DND-41 (cell line): Measurements from ENCODE around the gene HSPG2.

Experiments used
- ATAC-seq: fragments of 200-7000 bp; cut with Tn5 transposase; 3 replicates; pipeline ENCODE4 v1.9.1; 2021; ENCODE audit warnings: low read depth; ENCODE audit not compliant: insufficient read depth
- DNase-seq: peaks from one replicate; pipeline ENCODE4 v3.0.0-alpha.2; 2020
- H2AFZ ChIP-seq: 2 replicates; pipeline ENCODE4 v1.6.0; 2012; ENCODE audit warnings: low read depth, low read length
- H3K27ac ChIP-seq: 2 replicates; pipeline ENCODE4 v1.5.1; 2012; ENCODE audit warnings: low read length, inconsistent platforms
- H3K27me3 ChIP-seq: fragments of 200-600 bp; sonication (generic); 2 replicates; pipeline ENCODE4 v1.6.0; 2012; ENCODE audit warnings: low read length, mild to moderate bottlenecking, inconsistent platforms; ENCODE audit not compliant: insufficient read depth, poor library complexity
- H3K36me3 ChIP-seq: 2 replicates; pipeline ENCODE4 v1.5.1; 2012; ENCODE audit warnings: low read length, inconsistent platforms; ENCODE audit not compliant: insufficient read depth
- H3K4me1 ChIP-seq: 2 replicates; pipeline ENCODE4 v1.5.1; 2012; ENCODE audit warnings: mild to moderate bottlenecking, low read length; ENCODE audit not compliant: insufficient read depth
- H3K4me2 ChIP-seq: 2 replicates; pipeline ENCODE4 v1.6.0; 2012; ENCODE audit warnings: mild to moderate bottlenecking, moderate library complexity, low read length, inconsistent platforms; ENCODE audit not compliant: insufficient read depth
- H3K4me3 ChIP-seq, 2 experiments: fragments of 200-600 bp in 1 of 2; shearing (Covaris generic) in 1 of 2; 2 replicates each; pipeline ENCODE4 v1.5.1; 2012 to 2016; ENCODE audit warnings: inconsistent platforms in 2 of 2, low read length in 2 of 2, mild to moderate bottlenecking in 2 of 2, low read depth in 1 of 2, moderate library complexity in 1 of 2
- H3K79me2 ChIP-seq: 2 replicates; pipeline ENCODE4 v1.6.0; 2012; ENCODE audit warnings: low read length, inconsistent platforms; ENCODE audit not compliant: insufficient read depth
- H3K9ac ChIP-seq: 2 replicates; pipeline ENCODE4 v1.6.0; 2012; ENCODE audit warnings: low read depth, mild to moderate bottlenecking, inconsistent platforms, low read length, moderate library complexity
- H3K9me3 ChIP-seq: 2 replicates; pipeline ENCODE4 v1.5.1; 2012; ENCODE audit warnings: low read length, moderate library complexity, mild to moderate bottlenecking, inconsistent platforms; ENCODE audit not compliant: insufficient read depth, severe bottlenecking
- H4K20me1 ChIP-seq: 2 replicates; pipeline ENCODE4 v1.6.0; 2012; ENCODE audit warnings: low read length; ENCODE audit not compliant: insufficient read depth
- EZH2 ChIP-seq: IDR thresholded peaks from 3 replicates; pipeline ENCODE4 v1.6.1; 2012; ENCODE audit warnings: borderline replicate concordance, low read depth, mild to moderate bottlenecking, moderate library complexity, low read length, inconsistent platforms; ENCODE audit not compliant: severe bottlenecking
- TF ChIP-seq, protein P1 (sequence below): IDR thresholded peaks from 2 replicates; pipeline ENCODE4 v1.5.1; 2012; ENCODE audit warnings: borderline replicate concordance, low read length, moderate library complexity, mild to moderate bottlenecking; ENCODE audit not compliant: poor library complexity, severe bottlenecking; ENCODE audit errors: extremely low read depth

HSPG2 gene

GRCh38 chr1:21894034-21894881 lies 42.9 kb downstream of the HSPG2 start:
- no peaks in the 10 kb centered on the region for H3K27me3 ChIP-seq
- no peak overlapping the region for H3K9ac ChIP-seq
- no peak overlapping the region for H3K4me3 ChIP-seq
- ATAC-seq (no peak), DNase-seq (no peak)
- H3K4me2 ChIP-seq: no peak overlapping the region
- no peaks in the 10 kb centered on the region for H3K79me2 ChIP-seq
- H3K27ac ChIP-seq: no peak overlapping the region
- TF ChIP-seq, protein P1, sequence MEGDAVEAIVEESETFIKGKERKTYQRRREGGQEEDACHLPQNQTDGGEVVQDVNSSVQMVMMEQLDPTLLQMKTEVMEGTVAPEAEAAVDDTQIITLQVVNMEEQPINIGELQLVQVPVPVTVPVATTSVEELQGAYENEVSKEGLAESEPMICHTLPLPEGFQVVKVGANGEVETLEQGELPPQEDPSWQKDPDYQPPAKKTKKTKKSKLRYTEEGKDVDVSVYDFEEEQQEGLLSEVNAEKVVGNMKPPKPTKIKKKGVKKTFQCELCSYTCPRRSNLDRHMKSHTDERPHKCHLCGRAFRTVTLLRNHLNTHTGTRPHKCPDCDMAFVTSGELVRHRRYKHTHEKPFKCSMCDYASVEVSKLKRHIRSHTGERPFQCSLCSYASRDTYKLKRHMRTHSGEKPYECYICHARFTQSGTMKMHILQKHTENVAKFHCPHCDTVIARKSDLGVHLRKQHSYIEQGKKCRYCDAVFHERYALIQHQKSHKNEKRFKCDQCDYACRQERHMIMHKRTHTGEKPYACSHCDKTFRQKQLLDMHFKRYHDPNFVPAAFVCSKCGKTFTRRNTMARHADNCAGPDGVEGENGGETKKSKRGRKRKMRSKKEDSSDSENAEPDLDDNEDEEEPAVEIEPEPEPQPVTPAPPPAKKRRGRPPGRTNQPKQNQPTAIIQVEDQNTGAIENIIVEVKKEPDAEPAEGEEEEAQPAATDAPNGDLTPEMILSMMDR: no peak
- no peak for TF ChIP-seq EZH2
- no peaks in the 10 kb centered on the region for H3K36me3 ChIP-seq
- no peaks in the 10 kb centered on the region for H4K20me1 ChIP-seq
- no peak overlapping the region for H2AFZ ChIP-seq
- H3K9me3 ChIP-seq: no peaks in the 10 kb centered on the region
- H3K4me1 ChIP-seq: no peaks in the 10 kb centered on the region

DNA sequence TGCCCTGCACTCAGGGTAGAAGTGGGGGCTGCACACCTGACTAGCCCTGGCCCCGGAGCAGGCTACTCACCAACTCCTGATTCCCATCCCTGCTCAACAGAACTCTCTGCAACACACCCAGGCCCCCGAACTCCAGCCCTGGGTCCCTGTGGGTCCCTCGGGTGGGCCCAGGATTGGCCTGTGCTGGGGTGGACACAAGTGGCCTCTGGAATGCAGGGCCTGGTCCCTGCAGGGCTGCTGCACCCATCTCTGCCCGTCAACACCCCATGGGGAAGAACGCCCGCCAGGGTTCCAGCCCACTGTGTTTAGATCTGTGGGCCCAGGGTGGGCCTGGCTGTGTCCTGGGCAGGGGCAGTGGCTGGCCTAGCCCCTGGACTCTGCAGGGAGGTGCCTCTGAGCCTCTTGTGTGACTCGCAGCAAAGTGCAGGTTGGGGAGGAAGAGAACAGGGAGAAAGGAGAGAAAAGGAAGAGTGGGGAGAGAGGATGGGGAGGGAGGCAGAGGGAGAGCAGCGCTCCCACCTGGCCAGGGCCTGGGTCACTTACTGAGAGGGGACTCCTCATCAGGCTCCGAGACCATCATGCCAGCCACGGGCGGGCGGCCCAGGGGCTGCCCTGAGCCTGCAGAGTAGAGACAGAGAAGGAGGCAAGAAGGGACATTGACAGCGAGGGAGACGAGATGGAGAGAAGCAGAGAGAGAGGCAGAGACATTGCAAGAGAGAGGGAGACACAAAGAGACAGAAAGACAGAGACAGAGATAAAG lies 43.9 kb downstream of the HSPG2 start:
- ATAC-seq: no peak
- H3K36me3 ChIP-seq: no peaks in the 10 kb centered on the region

GRCh38 chr1:21891621-21892479 lies 45.3 kb downstream of the HSPG2 start:
- H3K4me1 ChIP-seq: no peaks in the 10 kb centered on the region
- ATAC-seq (no peak), DNase-seq (no peak)
- no peaks in the 10 kb centered on the region for H4K20me1 ChIP-seq
- H3K9ac ChIP-seq: no peak overlapping the region
- H3K9me3 ChIP-seq: no peaks in the 10 kb centered on the region
- H3K79me2 ChIP-seq: no peaks in the 10 kb centered on the region
- TF ChIP-seq EZH2: no peak
- TF ChIP-seq, protein P1: no peak
- no peak overlapping the region for H3K27ac ChIP-seq
- H3K27me3 ChIP-seq: no peaks in the 10 kb centered on the region
- H2AFZ ChIP-seq: no peak overlapping the region
- H3K36me3 ChIP-seq: no peaks in the 10 kb centered on the region
- no peak overlapping the region for H3K4me2 ChIP-seq
- H3K4me3 ChIP-seq: no peak overlapping the region

More for the DNA sequence above, 43.9 kb downstream of the HSPG2 start:
- Histone ChIP-seq H3K4me3 (no peak overlapping the region), H3K9ac (no peak overlapping the region), H2AFZ (no peak overlapping the region), H3K4me1 (no peaks in the 10 kb centered on the region), H3K79me2 (no peaks in the 10 kb centered on the region), H4K20me1 (no peaks in the 10 kb centered on the region), H3K9me3 (no peaks in the 10 kb centered on the region), H3K4me2 (no peak overlapping the region), H3K27me3 (no peaks in the 10 kb centered on the region), H3K27ac (no peak overlapping the region)
- no peak for TF ChIP-seq EZH2
- TF ChIP-seq, protein P1: no peak
- no peak for DNase-seq
